HCT116 (cell line): ENCODE results near the gene GDF10. TPM values are rescaled to one million over a fixed set of nuclear protein-coding genes. Genes with fewer than 3 reads are reported as not detected.

ENCODE experiments used
- ATAC-seq: fragments of 200-7000 bp; cut with Tn5 transposase; 2 replicates; pipeline ENCODE4 v1.9.1; 2020; ENCODE audit warnings: mild to moderate bottlenecking, moderate library complexity
- BruUV-seq: library from RNA; stranded (reverse); fragments of 400-500 nt; replicated peaks from 2 replicates; lab custom pipeline; 2021; lab: Mats Ljungman, UMichigan
- CTCF ChIA-PET: fragments of 300-600 bp; sonication (Branson Sonifier 250); formaldehyde crosslinking; loops from one replicate; lab custom pipeline; 2021; ENCODE audit warnings: antibody characterized with exemption; lab: Charles Lee
- POLR2A ChIA-PET: fragments of 300-600, 350-600 bp; sonication (Branson Sonifier 250); formaldehyde crosslinking; loops from one replicate; lab custom pipeline; 2021; ENCODE audit warnings: antibody characterized with exemption; lab: Charles Lee
- RAD21 ChIA-PET, 2 experiments: fragments of 300-600 bp; sonication (Branson Sonifier 250); formaldehyde crosslinking; loops; one replicate each; lab custom pipeline; 2023; ENCODE audit warnings: low total read pairs in 2 of 2; ENCODE audit not compliant: uncharacterized antibody in 2 of 2, unreplicated experiment in 2 of 2, low non-redundant PET in 1 of 2; lab: Charles Lee
- DNase-seq: peaks from one replicate; pipeline ENCODE4 v3.0.0-alpha.2; 2010; ENCODE audit warnings: low read depth, low spot score
- H2AFZ ChIP-seq: fragments of 200-600 bp; shearing (Covaris generic), sonication (generic); 2 replicates; pipeline ENCODE4 v1.6.1; 2017; ENCODE audit warnings: low read depth, mixed run types, mixed read lengths, antibody characterized with exemption, low read length; ENCODE audit not compliant: poor library complexity, severe bottlenecking
- H3K27ac ChIP-seq: 2 replicates; pipeline ENCODE4 v1.5.1; 2012; ENCODE audit warnings: low read depth, low read length
- H3K27me3 ChIP-seq: fragments of 200-600 bp; sonication (generic); 2 replicates; pipeline ENCODE4 v1.6.1; 2016; ENCODE audit warnings: mixed run types, low read length, mixed read lengths; ENCODE audit not compliant: insufficient read depth
- H3K36me3 ChIP-seq, 2 experiments: fragments of 200-500 bp in 1 of 2; fragments of 200-600 bp in 1 of 2; sonication (Bioruptor generic) in 1 of 2; sonication (generic) in 1 of 2; 2 replicates each; pipeline versions ENCODE4 v1.5.1 to v1.6.1; 2014 to 2016; ENCODE audit warnings: low read length in 2 of 2, inconsistent platforms in 1 of 2, mixed read lengths in 1 of 2, mixed run types in 1 of 2; ENCODE audit not compliant: insufficient read depth in 2 of 2, control insufficient read depth in 1 of 2
- H3K4me1 ChIP-seq, 2 experiments: fragments of 200-600 bp in 1 of 2; sonication (generic) in 1 of 2; 2 replicates each; pipeline versions ENCODE4 v1.5.1 to v1.6.1; 2012 to 2017; ENCODE audit warnings: low read length in 2 of 2, inconsistent platforms in 1 of 2, mild to moderate bottlenecking in 1 of 2, mixed read lengths in 1 of 2, mixed run types in 1 of 2, moderate library complexity in 1 of 2; ENCODE audit not compliant: insufficient read depth in 2 of 2, control insufficient read depth in 1 of 2
- H3K4me2 ChIP-seq: fragments of 200-600 bp; sonication (generic); 2 replicates; pipeline ENCODE4 v1.6.1; 2017; ENCODE audit warnings: mixed run types, low read length, mixed read lengths
- H3K4me3 ChIP-seq, 2 experiments: fragments of 200-600 bp in 1 of 2; sonication (generic) in 1 of 2; replicated peaks in 1 of 2; 2 replicates each; pipeline ENCODE4 v1.5.1; 2011 to 2016; ENCODE audit warnings: low read length in 2 of 2, control low read depth in 1 of 2, low read depth in 1 of 2, mild to moderate bottlenecking in 1 of 2, mixed read lengths in 1 of 2, mixed run types in 1 of 2
- H3K79me2 ChIP-seq: fragments of 200-600 bp; sonication (generic); 2 replicates; pipeline ENCODE4 v1.6.1; 2017; ENCODE audit warnings: mild to moderate bottlenecking, mixed run types, low read length, moderate library complexity, mixed read lengths; ENCODE audit not compliant: insufficient read depth
- H3K9ac ChIP-seq: fragments of 200-600 bp; sonication (generic); 2 replicates; pipeline ENCODE4 v1.6.1; 2016; ENCODE audit warnings: low read length, mixed read lengths
- H3K9me2 ChIP-seq: fragments of 200-600 bp; sonication (generic), shearing (Covaris generic); 2 replicates; pipeline ENCODE4 v1.6.1; 2017; ENCODE audit warnings: mixed run types, mild to moderate bottlenecking, moderate library complexity; ENCODE audit not compliant: insufficient read depth
- H3K9me3 ChIP-seq, 2 experiments: fragments of 200-500 bp in 1 of 2; fragments of 200-600 bp in 1 of 2; sonication (Bioruptor generic) in 1 of 2; sonication (generic) in 1 of 2; 2 replicates each; pipeline ENCODE4 v1.6.1; 2014 to 2017; ENCODE audit warnings: low read length in 2 of 2, mixed read lengths in 2 of 2, inconsistent platforms in 1 of 2, low read depth in 1 of 2, mild to moderate bottlenecking in 1 of 2, mixed run types in 1 of 2, moderate library complexity in 1 of 2; ENCODE audit not compliant: control insufficient read depth in 1 of 2, insufficient read depth in 1 of 2
- H4K20me1 ChIP-seq: fragments of 200-600 bp; sonication (generic), shearing (Covaris generic); 2 replicates; pipeline ENCODE4 v1.6.1; 2017; ENCODE audit warnings: mixed run types, mild to moderate bottlenecking, moderate library complexity; ENCODE audit not compliant: insufficient read depth
- CEBPB ChIP-seq: IDR thresholded peaks from 2 replicates; pipeline ENCODE4 v1.6.1; 2012; ENCODE audit warnings: low read depth
- EGR1 ChIP-seq: IDR thresholded peaks from 2 replicates; pipeline ENCODE4 v1.6.1; 2012; ENCODE audit warnings: low read depth
- ELF1 ChIP-seq: IDR thresholded peaks from 2 replicates; pipeline ENCODE4 v1.6.1; 2012; ENCODE audit warnings: low read depth, borderline replicate concordance
- FOSL1 ChIP-seq: IDR thresholded peaks from 2 replicates; pipeline ENCODE4 v1.6.1; 2012; ENCODE audit warnings: low read depth
- JUND ChIP-seq: IDR thresholded peaks from 2 replicates; pipeline ENCODE4 v1.6.1; 2012
- RAD21 ChIP-seq: IDR thresholded peaks from 2 replicates; pipeline ENCODE4 v1.6.1; 2012; ENCODE audit warnings: low read depth, mild to moderate bottlenecking
- TCF7L2 ChIP-seq: IDR thresholded peaks from 2 replicates; pipeline ENCODE4 v1.7.0; 2011; ENCODE audit warnings: borderline replicate concordance, inconsistent platforms; ENCODE audit not compliant: insufficient read depth, insufficient read length; ENCODE audit errors: extremely low read depth
- ZFX ChIP-seq: fragments of 450-650 bp; IDR thresholded peaks from 2 replicates; pipeline ENCODE4 v1.6.1; 2017
- intact Hi-C: fragments of 100-400 bp; cut with micrococcal nuclease; formaldehyde crosslinking; loops from 2 replicates; pipeline ENCODE4 v1.10.0; 2022
- total RNA-seq: library from RNA; stranded (reverse); gene quantifications from one replicate; pipeline ENCODE4 v1.2.1, GENCODE V29; 2021; ENCODE audit not compliant: unreplicated experiment
- TF ChIP-seq, protein P1 (sequence below), 3 experiments: fragments of 200-600 bp in 1 of 3; sonication (generic) in 1 of 3; IDR thresholded peaks in 2 of 3; conservative IDR thresholded peaks in 1 of 3; 2 replicates each; pipeline ENCODE4 v1.5.1; 2012 to 2017; ENCODE audit warnings: low read depth in 2 of 3, low read length in 2 of 3, antibody characterized with exemption in 1 of 3, borderline replicate concordance in 1 of 3, control low read depth in 1 of 3, mild to moderate bottlenecking in 1 of 3, mixed read lengths in 1 of 3, mixed run types in 1 of 3, moderate library complexity in 1 of 3; ENCODE audit not compliant: insufficient read depth in 1 of 3

GDF10 gene
- total RNA-seq, 1 experiment from 2014 or later = not detected

DNA sequence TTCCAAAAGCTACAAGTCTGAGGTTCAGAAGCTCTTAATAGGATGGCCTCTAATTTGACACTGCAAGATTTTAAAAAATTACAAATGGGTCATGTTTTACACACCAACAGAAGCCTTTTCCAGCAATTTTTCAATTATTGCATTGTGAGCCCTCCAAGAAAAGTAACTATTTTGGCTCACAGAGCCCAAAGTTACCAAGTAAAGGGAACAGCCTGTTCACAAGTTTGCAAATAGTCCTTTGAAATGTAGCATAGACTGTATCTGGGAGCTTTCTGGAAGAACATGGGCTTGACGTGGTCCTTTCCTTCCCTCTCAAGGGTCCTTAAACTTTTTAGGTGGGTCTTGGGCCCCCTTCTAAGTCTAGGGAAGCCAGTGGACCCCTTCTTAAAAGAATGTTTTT lies 1.3 kb upstream of the GDF10 start:
- Histone ChIP-seq H3K79me2 (no peaks in the 10 kb centered on the region), H3K4me2 (no peak overlapping the region), H3K9ac (no peak overlapping the region), H4K20me1 (no peaks in the 10 kb centered on the region), H3K9me2 (no peaks in the 10 kb centered on the region), H3K4me1 (no peaks in the 10 kb centered on the region), H3K9me3 (no peaks in the 10 kb centered on the region), H2AFZ (no peak overlapping the region), H3K4me3 (no peak overlapping the region), H3K27ac (no peak overlapping the region), H3K27me3 (0 out of 2 replicates have a peak, but pooled peaks cover 11% of the 10 kb centered on the region), H3K36me3 (no peaks in the 10 kb centered on the region)
- intact Hi-C loops = no loop called here
- CTCF ChIA-PET = interaction anchor here (1.2 to 1.4 kb wide), 2 partner anchors 250 to 304 kb away, joined by 3 read pairs; no protein-coding TSS in a partner anchor
- TF ChIP-seq ZFX (no peak), CEBPB (no peak), RAD21 (no peak), TCF7L2 (no peak), EGR1 (no peak), FOSL1 (no peak), ELF1 (no peak), JUND (no peak)
- TF ChIP-seq, protein P1, sequence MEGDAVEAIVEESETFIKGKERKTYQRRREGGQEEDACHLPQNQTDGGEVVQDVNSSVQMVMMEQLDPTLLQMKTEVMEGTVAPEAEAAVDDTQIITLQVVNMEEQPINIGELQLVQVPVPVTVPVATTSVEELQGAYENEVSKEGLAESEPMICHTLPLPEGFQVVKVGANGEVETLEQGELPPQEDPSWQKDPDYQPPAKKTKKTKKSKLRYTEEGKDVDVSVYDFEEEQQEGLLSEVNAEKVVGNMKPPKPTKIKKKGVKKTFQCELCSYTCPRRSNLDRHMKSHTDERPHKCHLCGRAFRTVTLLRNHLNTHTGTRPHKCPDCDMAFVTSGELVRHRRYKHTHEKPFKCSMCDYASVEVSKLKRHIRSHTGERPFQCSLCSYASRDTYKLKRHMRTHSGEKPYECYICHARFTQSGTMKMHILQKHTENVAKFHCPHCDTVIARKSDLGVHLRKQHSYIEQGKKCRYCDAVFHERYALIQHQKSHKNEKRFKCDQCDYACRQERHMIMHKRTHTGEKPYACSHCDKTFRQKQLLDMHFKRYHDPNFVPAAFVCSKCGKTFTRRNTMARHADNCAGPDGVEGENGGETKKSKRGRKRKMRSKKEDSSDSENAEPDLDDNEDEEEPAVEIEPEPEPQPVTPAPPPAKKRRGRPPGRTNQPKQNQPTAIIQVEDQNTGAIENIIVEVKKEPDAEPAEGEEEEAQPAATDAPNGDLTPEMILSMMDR (IDR thresholded peaks at IDR 0.05 in 2 of 3, conservative IDR thresholded peaks at IDR 0.05 in 1 of 3; ENCODE audit: borderline replicate concordance in 1 of 3, insufficient read depth in 1 of 3, low read depth in 2 of 3, low read length in 2 of 3) = no peak
- RAD21 ChIA-PET = no interaction called here
- DNase-seq (no peak), ATAC-seq (no peak)
- no TSS peak for BruUV-seq
- POLR2A ChIA-PET = interaction anchor here (0.7 kb wide), 1 partner anchor 77 kb away, joined by 4 read pairs; no protein-coding TSS in a partner anchor
